ENCODE data around the gene MFSD6.

MFSD6 gene

DNA sequence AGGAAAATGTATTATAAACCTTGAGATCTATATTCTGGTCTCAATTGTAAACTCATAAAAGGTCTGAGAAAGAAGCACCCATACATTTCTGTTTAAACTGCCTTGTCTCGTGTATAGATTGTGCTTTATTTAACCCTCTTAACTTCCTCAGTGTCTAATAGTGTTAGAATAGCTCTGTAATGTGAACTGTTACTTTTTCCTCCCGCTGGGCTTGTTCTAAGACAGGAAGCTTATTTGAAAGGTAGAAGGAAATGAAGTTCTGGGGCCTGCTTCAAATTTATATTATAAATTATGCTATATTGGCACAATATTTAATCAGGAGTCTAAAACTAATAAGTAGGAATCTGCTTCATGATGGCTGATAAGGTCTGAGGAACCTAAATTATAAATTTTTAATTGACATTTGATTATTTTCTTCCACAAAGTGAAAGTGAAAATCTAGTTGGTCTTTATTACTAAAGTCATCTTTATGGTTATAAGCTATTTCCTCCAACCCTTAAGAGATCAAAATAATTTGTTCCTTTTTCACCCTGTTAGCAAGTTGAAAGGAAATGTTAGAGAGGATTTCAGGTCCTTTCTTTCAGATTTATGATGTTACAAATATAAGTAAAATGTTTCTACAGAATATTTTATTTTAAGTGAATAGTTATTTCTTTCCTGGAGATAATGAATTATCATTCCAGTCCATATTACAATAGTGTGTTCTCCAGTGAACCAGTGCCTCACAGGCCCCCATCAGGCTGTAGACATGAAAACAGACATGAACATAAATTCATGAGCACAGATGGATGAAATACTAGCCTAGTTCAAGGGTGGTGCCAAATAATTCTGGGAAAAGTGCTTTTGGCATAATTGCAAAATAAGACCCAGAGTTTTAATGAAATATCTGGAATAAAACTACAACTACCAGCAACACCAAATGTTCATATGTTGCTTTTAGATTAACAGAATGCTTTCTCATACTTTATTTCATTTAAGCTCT lies 7.9 kb downstream of the MFSD6 start:
- H3K4me1 ChIP-seq (ENCODE audit: control insufficient read depth in 1 of 2, insufficient read depth in 1 of 2, low read depth in 1 of 2, low read length in 1 of 2): peaks cover 7 to 11% of the 10 kb centered on the region in 2 experiments
- H3K27me3 ChIP-seq: peaks cover 33% of the 10 kb centered on the region
- no peak overlapping the region for H3K27ac ChIP-seq
- H3K36me3 ChIP-seq: no peaks in the 10 kb centered on the region
- no peak overlapping the region for H3K4me3 ChIP-seq (ENCODE audit: low read depth in 1 of 2, low read length in 1 of 2)
- TF ChIP-seq, protein P1, sequence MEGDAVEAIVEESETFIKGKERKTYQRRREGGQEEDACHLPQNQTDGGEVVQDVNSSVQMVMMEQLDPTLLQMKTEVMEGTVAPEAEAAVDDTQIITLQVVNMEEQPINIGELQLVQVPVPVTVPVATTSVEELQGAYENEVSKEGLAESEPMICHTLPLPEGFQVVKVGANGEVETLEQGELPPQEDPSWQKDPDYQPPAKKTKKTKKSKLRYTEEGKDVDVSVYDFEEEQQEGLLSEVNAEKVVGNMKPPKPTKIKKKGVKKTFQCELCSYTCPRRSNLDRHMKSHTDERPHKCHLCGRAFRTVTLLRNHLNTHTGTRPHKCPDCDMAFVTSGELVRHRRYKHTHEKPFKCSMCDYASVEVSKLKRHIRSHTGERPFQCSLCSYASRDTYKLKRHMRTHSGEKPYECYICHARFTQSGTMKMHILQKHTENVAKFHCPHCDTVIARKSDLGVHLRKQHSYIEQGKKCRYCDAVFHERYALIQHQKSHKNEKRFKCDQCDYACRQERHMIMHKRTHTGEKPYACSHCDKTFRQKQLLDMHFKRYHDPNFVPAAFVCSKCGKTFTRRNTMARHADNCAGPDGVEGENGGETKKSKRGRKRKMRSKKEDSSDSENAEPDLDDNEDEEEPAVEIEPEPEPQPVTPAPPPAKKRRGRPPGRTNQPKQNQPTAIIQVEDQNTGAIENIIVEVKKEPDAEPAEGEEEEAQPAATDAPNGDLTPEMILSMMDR (IDR thresholded peaks at IDR 0.05): no peak
- no peaks in the 10 kb centered on the region for H3K9me3 ChIP-seq

DNA sequence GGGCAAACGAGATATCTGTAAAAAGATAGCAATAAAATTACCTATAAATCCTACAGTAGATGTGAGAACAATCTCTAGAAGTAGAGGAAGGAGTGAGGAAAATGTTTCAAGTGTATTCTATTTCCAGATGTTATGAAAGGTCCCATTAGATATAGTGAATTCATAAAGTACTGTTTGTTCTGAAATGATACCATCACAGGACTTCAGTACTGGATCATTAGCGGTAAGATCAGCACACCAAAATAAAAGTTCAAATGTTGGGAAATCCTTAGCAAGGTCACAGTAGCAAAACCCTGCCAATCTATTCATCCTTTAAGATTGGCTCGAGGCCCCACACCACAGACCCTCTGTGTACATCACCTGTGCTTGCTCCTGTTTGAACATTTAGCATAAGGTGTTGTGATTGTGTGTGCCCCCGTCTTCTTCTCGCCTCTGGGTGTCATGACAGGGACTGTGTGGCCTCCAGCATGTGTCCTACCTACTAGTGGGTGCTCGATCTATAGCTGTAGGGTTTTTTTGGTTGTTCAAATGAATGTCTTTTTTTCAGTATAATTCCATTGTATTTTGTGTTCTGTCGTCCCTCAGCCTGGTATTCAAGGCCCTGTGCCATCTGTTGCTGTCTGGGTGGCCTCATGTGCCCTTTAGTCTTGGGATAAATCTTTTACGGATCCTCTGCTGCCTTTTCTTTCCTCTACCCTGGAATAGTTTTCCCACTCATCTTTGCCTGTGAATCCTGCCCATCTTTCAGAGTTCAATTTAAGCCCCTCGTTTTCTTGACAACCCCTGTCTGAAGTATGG lies 9.1 kb downstream of the MFSD6 start:
- Histone ChIP-seq H3K27ac (no peak overlapping the region), H3K36me3 (no peaks in the 10 kb centered on the region)

DNA sequence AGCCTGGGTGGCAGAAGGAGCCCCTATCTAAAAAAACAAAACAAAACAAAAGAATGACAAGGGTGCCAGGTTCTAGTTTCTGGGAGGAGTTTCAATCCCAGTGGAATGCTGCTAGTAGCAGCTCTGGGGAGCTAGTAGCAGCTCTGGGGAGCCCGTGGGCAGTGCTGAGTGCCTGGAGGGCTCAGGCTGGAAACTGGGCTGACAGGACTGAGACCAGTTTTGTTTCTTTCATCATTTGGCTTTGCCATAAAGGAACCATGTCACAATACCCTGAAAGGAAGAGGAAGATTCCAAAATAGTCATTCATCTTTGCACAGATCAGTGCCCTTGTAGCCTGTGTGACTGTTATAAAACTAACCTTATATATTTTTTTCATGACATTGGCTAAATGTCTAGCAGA lies 10.6 kb downstream of the MFSD6 start:
- peaks cover 7 to 11% of the 10 kb centered on the region in 2 experiments for H3K4me1 ChIP-seq (ENCODE audit: control insufficient read depth in 1 of 2, insufficient read depth in 1 of 2, low read depth in 1 of 2, low read length in 1 of 2)
- no peak overlapping the region for H3K4me3 ChIP-seq (ENCODE audit: low read depth in 1 of 2, low read length in 1 of 2)
- H3K9me3 ChIP-seq: no peaks in the 10 kb centered on the region
- H3K27me3 ChIP-seq: peaks cover 7% of the 10 kb centered on the region
- H3K27ac ChIP-seq: no peak overlapping the region
- TF ChIP-seq, protein P1 (IDR thresholded peaks at IDR 0.05): no peak
- no peaks in the 10 kb centered on the region for H3K36me3 ChIP-seq

More for the DNA sequence above, 9.1 kb downstream of the MFSD6 start:
- Histone ChIP-seq H3K27me3 (peaks cover 22% of the 10 kb centered on the region), H3K4me1 (ENCODE audit: control insufficient read depth in 1 of 2, insufficient read depth in 1 of 2, low read depth in 1 of 2, low read length in 1 of 2) (peaks cover 7 to 11% of the 10 kb centered on the region in 2 experiments), H3K9me3 (no peaks in the 10 kb centered on the region), H3K4me3 (ENCODE audit: low read depth in 1 of 2, low read length in 1 of 2) (no peak overlapping the region)
- TF ChIP-seq, protein P1 (IDR thresholded peaks at IDR 0.05): no peak

DNA sequence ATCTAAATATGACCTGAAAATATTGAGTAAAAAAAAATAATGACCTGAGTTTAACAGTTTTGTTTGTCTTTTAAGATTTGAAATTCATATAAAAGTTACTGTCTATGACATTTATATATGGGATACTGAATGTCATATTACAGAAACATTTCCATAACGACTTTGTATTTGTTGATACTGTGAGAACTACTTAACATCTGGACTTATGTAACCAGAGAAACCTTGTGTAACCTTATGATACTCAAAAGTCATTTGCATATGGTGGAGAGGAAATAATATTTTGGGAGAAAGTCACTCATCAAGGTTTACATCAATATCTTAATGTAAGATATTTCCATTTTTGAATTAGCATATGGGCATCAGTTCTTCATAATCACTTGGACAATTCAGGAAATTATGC lies 12.6 kb downstream of the MFSD6 start:
- H3K27me3 ChIP-seq: no peaks in the 10 kb centered on the region
- no peaks in the 10 kb centered on the region for H3K9me3 ChIP-seq
- H3K4me3 ChIP-seq (ENCODE audit: low read depth in 1 of 2, low read length in 1 of 2): no peak overlapping the region
- no peaks in the 10 kb centered on the region for H3K36me3 ChIP-seq
- H3K27ac ChIP-seq: no peak overlapping the region
- TF ChIP-seq, protein P1 (IDR thresholded peaks at IDR 0.05): no peak
- H3K4me1 ChIP-seq (ENCODE audit: control insufficient read depth in 1 of 2, insufficient read depth in 1 of 2, low read depth in 1 of 2, low read length in 1 of 2): peaks cover 12 to 20% of the 10 kb centered on the region in 2 experiments

DNA sequence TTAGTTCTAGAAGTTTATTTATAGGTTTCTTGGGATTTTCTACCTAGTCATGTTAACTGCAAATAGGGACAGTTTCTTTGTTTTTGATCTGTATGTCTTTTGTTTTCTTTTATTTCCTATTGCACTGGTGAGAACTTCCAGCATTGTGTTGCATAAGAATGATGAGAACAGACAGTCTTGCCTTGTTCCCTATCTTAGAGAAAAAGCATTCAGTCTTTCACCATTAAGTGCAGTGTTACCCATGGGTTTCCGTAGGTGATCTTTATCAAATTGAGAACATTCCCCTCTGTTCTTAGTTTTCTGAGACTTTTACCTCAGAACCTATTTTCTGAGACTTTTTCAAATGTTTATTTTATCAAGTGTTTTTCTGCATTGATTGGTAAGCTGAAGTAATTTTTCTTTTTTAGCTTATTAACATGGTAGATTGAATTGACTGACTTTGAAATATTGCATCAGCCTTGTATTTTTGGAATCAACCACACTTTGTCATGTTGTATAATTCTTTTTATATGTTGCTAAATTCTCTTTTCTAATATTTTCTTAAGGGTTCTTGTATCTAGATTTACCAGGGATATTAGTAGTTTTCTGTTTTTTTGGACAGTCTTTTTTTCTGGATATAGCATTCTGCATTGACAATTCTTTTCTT lies 17.2 kb downstream of the MFSD6 start:
- H3K4me3 ChIP-seq (ENCODE audit: low read depth in 1 of 2, low read length in 1 of 2): no peak overlapping the region
- TF ChIP-seq, protein P1 (IDR thresholded peaks at IDR 0.05): no peak
- H3K36me3 ChIP-seq: no peaks in the 10 kb centered on the region
- H3K27me3 ChIP-seq: no peaks in the 10 kb centered on the region
- H3K4me1 ChIP-seq (ENCODE audit: control insufficient read depth in 1 of 2, insufficient read depth in 1 of 2, low read depth in 1 of 2, low read length in 1 of 2): peaks cover 6 to 9% of the 10 kb centered on the region in 2 experiments
- H3K27ac ChIP-seq: no peak overlapping the region
- no peaks in the 10 kb centered on the region for H3K9me3 ChIP-seq

All from neutrophil (primary cell).